HepG2 (cell line): ENCODE measurements around the gene CER1. TPM values are rescaled to one million over a fixed set of nuclear protein-coding genes. Genes with fewer than 3 reads are reported as not detected.

Source experiments
- ATF1 ChIP-seq: IDR thresholded peaks from 2 replicates; pipeline ENCODE4 v1.6.1; 2016; ENCODE audit warnings: mild to moderate bottlenecking, control low read depth
- ATF7-NPFF ChIP-seq: sonication (generic); formaldehyde crosslinking; IDR thresholded peaks from 2 replicates; pipeline ENCODE4 v1.8.1; 2023; ENCODE audit warnings: mild to moderate bottlenecking, low read depth, missing genetic modification reagents, moderate library complexity
- CBFB ChIP-seq: sonication (generic); formaldehyde crosslinking; IDR thresholded peaks from 2 replicates; pipeline ENCODE4 v1.4.0; 2020; ENCODE audit warnings: missing genetic modification reagents
- ERF ChIP-seq: IDR thresholded peaks from 2 replicates; pipeline ENCODE4 v1.6.1; 2018; ENCODE audit warnings: missing biosample characterization, missing genetic modification reagents
- KDM2A ChIP-seq: sonication (generic); formaldehyde crosslinking; IDR thresholded peaks from 2 replicates; pipeline ENCODE4 v1.4.0; 2020; ENCODE audit warnings: low read depth, missing genetic modification reagents, borderline replicate concordance
- MXI1 ChIP-seq: IDR thresholded peaks from 3 replicates; pipeline ENCODE4 v1.6.1; 2012; ENCODE audit warnings: low read depth, low read length, inconsistent platforms, borderline replicate concordance
- ZNF224 ChIP-seq: sonication (generic); formaldehyde crosslinking; IDR thresholded peaks from 2 replicates; pipeline ENCODE4 v1.5.0; 2020; ENCODE audit warnings: mild to moderate bottlenecking, missing genetic modification reagents
- ZNF33A ChIP-seq: sonication (generic); formaldehyde crosslinking; IDR thresholded peaks from 2 replicates; pipeline ENCODE4 v1.5.1; 2020; ENCODE audit warnings: missing genetic modification reagents, mild to moderate bottlenecking, moderate library complexity, borderline replicate concordance
- ZNF564 ChIP-seq: sonication (generic); formaldehyde crosslinking; IDR thresholded peaks from 2 replicates; pipeline ENCODE4 v1.8.1; 2023; ENCODE audit warnings: mild to moderate bottlenecking, missing genetic modification reagents
- ZNF720 ChIP-seq: sonication (generic); formaldehyde crosslinking; IDR thresholded peaks from 2 replicates; pipeline ENCODE4 v1.4.0; 2020; ENCODE audit warnings: missing genetic modification reagents
- ZNF792 ChIP-seq: IDR thresholded peaks from 2 replicates; pipeline ENCODE4 v1.6.1; 2016
- ZNF879 ChIP-seq: sonication (generic); formaldehyde crosslinking; IDR thresholded peaks from 2 replicates; pipeline ENCODE4 v1.8.1; 2023; ENCODE audit warnings: missing genetic modification reagents
- polyA plus RNA-seq, 8 experiments: library from polyadenylated mRNA; depleted of rRNA in 3 of 8; stranded (reverse) in 7 of 8; unstranded in 1 of 8; fragments of >200 nt; fragmentation: Illumina TruSeq in 4 of 8; extraction: Trizol in 4 of 8; gene quantifications; 2 replicates each; pipeline versions ENCODE4 v1.2.1 to v1.2.3, GENCODE V29; 2011 to 2016; ENCODE audit warnings: low read depth in 4 of 8, missing spikeins in 1 of 8, mixed read lengths in 1 of 8; ENCODE audit not compliant: insufficient read depth in 1 of 8
- total RNA-seq, 5 experiments: library from RNA; depleted of rRNA; stranded (reverse); fragments of >200 nt; fragmentation: Illumina TruSeq; extraction: Trizol; gene quantifications; 2 replicates each; pipeline ENCODE4 v1.2.3, GENCODE V29; 2016; ENCODE audit warnings: low read depth in 1 of 5
- TF ChIP-seq, protein P1 (sequence below), 2 experiments: sonication (generic) in 1 of 2; formaldehyde crosslinking in 1 of 2; IDR thresholded peaks; 2 replicates each; pipeline versions ENCODE4 v1.4.0 to v1.6.1; 2016 to 2020; ENCODE audit warnings: borderline replicate concordance in 1 of 2, low read depth in 1 of 2, mild to moderate bottlenecking in 1 of 2, missing genetic modification reagents in 1 of 2
- TF ChIP-seq, protein P2 (sequence below): fragments of 450-650 bp; IDR thresholded peaks from 2 replicates; pipeline ENCODE4 v1.6.1; 2017; ENCODE audit warnings: mild to moderate bottlenecking
- TF ChIP-seq, protein P3 (sequence below): sonication (generic); formaldehyde crosslinking; IDR thresholded peaks from 2 replicates; pipeline ENCODE4 v1.8.1; 2022; ENCODE audit warnings: low read depth, mild to moderate bottlenecking, missing genetic modification reagents
- TF ChIP-seq, protein P4 (sequence below): sonication (generic); formaldehyde crosslinking; IDR thresholded peaks from 2 replicates; pipeline ENCODE4 v1.4.0; 2020; ENCODE audit warnings: mild to moderate bottlenecking, low read depth, missing genetic modification reagents

Gene CER1
- total and polyA plus RNA-seq, 2 of the 13 experiments (the other 11 are each of a cell fraction or from before 2014, with no cell fraction given) = 0.18 TPM; not detected in 1

DNA sequence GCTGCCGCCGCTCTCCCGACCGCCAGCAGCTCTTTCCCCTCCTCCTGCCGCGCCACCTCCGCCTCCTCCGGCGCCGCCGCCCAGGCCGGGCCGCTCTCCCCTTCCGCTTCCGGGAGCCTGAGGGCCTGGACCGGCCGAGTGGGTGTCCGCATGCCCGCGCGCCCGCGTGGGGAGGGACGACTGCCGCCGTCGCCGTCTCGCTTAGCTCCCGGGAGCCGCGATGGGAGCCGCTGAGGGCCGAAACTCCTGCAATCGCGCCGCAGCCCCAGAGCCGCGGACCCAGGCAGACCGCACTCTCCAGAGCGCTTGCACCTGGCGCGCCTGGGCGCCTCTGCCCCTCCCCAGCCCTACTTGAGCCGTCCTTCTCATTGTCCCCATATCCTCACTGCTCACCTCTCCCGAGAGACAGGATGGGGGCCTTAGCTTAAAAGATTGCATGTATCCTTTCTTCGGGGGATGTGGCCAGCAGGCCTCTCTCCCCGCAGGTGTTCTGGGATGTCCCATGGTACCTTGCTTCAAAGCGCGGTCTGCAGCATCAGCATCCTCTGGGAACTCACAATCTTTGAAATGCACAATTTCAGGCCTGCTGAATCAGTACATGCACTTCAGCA lies 29.2 kb downstream of the CER1 start, which contains the start of gene ZDHHC21 (continued):
- TF ChIP-seq, protein P1, sequence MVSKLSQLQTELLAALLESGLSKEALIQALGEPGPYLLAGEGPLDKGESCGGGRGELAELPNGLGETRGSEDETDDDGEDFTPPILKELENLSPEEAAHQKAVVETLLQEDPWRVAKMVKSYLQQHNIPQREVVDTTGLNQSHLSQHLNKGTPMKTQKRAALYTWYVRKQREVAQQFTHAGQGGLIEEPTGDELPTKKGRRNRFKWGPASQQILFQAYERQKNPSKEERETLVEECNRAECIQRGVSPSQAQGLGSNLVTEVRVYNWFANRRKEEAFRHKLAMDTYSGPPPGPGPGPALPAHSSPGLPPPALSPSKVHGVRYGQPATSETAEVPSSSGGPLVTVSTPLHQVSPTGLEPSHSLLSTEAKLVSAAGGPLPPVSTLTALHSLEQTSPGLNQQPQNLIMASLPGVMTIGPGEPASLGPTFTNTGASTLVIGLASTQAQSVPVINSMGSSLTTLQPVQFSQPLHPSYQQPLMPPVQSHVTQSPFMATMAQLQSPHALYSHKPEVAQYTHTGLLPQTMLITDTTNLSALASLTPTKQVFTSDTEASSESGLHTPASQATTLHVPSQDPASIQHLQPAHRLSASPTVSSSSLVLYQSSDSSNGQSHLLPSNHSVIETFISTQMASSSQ (IDR thresholded peaks at IDR 0.05; ENCODE audit: low read depth) = no peak
- TF ChIP-seq, protein P1 (CRISPR knock-in tag; IDR thresholded peaks at IDR 0.05; ENCODE audit: borderline replicate concordance) = 0 out of 2 replicates have a peak, but pooled peaks have one; percentile 29
- TF ChIP-seq ATF7-NPFF (peak; percentile 71; the same call in 1 of the 2 replicates), ATF1 (CRISPR knock-in tag) (no peak), ZNF720 (no peak), KDM2A (CRISPR knock-in tag) (peak; percentile 73; the same call in 1 of the 2 replicates), ZNF792 (CRISPR knock-in tag) (peak; percentile 47; the same call in 1 of the 2 replicates), ZNF564 (CRISPR knock-in tag) (no peak), ZNF879 (CRISPR knock-in tag) (0 out of 2 replicates have a peak, but pooled peaks have one; percentile 83), ERF (0 out of 2 replicates have a peak, but pooled peaks have one; percentile 31), ZNF224 (CRISPR knock-in tag) (peak; percentile 93; the same call in 1 of the 2 replicates), CBFB (CRISPR knock-in tag) (peak; percentile 80), ZNF33A (CRISPR knock-in tag) (no peak), MXI1 (0 out of 3 replicates have a peak, but pooled peaks have one; percentile 10)
- TF ChIP-seq, protein P2, sequence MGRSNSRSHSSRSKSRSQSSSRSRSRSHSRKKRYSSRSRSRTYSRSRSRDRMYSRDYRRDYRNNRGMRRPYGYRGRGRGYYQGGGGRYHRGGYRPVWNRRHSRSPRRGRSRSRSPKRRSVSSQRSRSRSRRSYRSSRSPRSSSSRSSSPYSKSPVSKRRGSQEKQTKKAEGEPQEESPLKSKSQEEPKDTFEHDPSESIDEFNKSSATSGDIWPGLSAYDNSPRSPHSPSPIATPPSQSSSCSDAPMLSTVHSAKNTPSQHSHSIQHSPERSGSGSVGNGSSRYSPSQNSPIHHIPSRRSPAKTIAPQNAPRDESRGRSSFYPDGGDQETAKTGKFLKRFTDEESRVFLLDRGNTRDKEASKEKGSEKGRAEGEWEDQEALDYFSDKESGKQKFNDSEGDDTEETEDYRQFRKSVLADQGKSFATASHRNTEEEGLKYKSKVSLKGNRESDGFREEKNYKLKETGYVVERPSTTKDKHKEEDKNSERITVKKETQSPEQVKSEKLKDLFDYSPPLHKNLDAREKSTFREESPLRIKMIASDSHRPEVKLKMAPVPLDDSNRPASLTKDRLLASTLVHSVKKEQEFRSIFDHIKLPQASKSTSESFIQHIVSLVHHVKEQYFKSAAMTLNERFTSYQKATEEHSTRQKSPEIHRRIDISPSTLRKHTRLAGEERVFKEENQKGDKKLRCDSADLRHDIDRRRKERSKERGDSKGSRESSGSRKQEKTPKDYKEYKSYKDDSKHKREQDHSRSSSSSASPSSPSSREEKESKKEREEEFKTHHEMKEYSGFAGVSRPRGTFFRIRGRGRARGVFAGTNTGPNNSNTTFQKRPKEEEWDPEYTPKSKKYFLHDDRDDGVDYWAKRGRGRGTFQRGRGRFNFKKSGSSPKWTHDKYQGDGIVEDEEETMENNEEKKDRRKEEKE = no peak
- TF ChIP-seq, protein P3, sequence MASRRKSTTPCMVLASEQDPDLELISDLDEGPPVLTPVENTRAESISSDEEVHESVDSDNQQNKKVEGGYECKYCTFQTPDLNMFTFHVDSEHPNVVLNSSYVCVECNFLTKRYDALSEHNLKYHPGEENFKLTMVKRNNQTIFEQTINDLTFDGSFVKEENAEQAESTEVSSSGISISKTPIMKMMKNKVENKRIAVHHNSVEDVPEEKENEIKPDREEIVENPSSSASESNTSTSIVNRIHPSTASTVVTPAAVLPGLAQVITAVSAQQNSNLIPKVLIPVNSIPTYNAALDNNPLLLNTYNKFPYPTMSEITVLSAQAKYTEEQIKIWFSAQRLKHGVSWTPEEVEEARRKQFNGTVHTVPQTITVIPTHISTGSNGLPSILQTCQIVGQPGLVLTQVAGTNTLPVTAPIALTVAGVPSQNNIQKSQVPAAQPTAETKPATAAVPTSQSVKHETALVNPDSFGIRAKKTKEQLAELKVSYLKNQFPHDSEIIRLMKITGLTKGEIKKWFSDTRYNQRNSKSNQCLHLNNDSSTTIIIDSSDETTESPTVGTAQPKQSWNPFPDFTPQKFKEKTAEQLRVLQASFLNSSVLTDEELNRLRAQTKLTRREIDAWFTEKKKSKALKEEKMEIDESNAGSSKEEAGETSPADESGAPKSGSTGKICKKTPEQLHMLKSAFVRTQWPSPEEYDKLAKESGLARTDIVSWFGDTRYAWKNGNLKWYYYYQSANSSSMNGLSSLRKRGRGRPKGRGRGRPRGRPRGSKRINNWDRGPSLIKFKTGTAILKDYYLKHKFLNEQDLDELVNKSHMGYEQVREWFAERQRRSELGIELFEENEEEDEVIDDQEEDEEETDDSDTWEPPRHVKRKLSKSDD (CRISPR knock-in tag) = no peak
- TF ChIP-seq, protein P4, sequence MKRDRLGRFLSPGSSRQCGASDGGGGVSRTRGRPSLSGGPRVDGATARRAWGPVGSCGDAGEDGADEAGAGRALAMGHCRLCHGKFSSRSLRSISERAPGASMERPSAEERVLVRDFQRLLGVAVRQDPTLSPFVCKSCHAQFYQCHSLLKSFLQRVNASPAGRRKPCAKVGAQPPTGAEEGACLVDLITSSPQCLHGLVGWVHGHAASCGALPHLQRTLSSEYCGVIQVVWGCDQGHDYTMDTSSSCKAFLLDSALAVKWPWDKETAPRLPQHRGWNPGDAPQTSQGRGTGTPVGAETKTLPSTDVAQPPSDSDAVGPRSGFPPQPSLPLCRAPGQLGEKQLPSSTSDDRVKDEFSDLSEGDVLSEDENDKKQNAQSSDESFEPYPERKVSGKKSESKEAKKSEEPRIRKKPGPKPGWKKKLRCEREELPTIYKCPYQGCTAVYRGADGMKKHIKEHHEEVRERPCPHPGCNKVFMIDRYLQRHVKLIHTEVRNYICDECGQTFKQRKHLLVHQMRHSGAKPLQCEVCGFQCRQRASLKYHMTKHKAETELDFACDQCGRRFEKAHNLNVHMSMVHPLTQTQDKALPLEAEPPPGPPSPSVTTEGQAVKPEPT (CRISPR knock-in tag) = 0 out of 2 replicates have a peak, but pooled peaks have one; percentile 44
